ENCODE measurements around the gene CFAP52.
A peak's percentile ranks its signal among the peaks of the same experiment; 100 is the strongest.

The CFAP52 gene

GRCh38 chr17:9646546-9646885, 70.1 kb downstream of the CFAP52 start:
- no peaks in the 10 kb centered on the region for H3K9me3 ChIP-seq (ENCODE audit: control insufficient read depth, insufficient read depth, low read depth, low read length)
- ChIA-PET CTCF (interaction anchor here (0.8 to 2.3 kb wide), 4 partner anchors 29 to 99 kb away, joined by 3 to 17 read pairs (median 3); partner anchors contain the start of gene CFAP52), POLR2A (interaction anchor here (2.0 kb wide), 1 partner anchor 71 kb away, joined by 14 read pairs; the partner anchor contains the start of gene STX8)
- H3K4me1 ChIP-seq (ENCODE audit: control insufficient read depth, insufficient read depth, low read length): peaks cover 11% of the 10 kb centered on the region
- H3K36me3 ChIP-seq (ENCODE audit: control insufficient read depth in 2 of 2, insufficient read depth in 1 of 2, low read length in 2 of 2): no peaks in the 10 kb centered on the region; a peak in 1 of 3 replicates
- TF ChIP-seq ZNF600 (tag by site-specific recombination; IDR thresholded peaks at IDR 0.05) (0 out of 2 replicates have a peak, but pooled peaks have one; percentile 9), ZNF585B (tag by site-specific recombination; IDR thresholded peaks at IDR 0.05) (no peak), SCRT2 (tag by site-specific recombination; IDR thresholded peaks at IDR 0.05) (peak; percentile 6; the same call in 1 of the 2 replicates), BCL11A (tag by site-specific recombination; IDR thresholded peaks at IDR 0.05; ENCODE audit: low read depth) (no peak), ZBTB17 (tag by site-specific recombination; IDR thresholded peaks at IDR 0.05) (peak; percentile 2; the same call in 1 of the 2 replicates), ZBTB49 (tag by site-specific recombination; IDR thresholded peaks at IDR 0.05; ENCODE audit: low read depth) (no peak), TCF7L2 (IDR thresholded peaks at IDR 0.05; ENCODE audit: borderline replicate concordance, low read depth, low read length) (no peak), ZNF776 (tag by site-specific recombination; IDR thresholded peaks at IDR 0.05; ENCODE audit: borderline replicate concordance) (no peak)
- peak overlapping the region; percentile 70 for H3K4me3 ChIP-seq (ENCODE audit: low read depth, low read length)
- H3K27ac ChIP-seq (ENCODE audit: extremely low read depth, low read depth, low read length): peak overlapping the region; percentile 85; the same call in 1 of the 2 replicates

DNA sequence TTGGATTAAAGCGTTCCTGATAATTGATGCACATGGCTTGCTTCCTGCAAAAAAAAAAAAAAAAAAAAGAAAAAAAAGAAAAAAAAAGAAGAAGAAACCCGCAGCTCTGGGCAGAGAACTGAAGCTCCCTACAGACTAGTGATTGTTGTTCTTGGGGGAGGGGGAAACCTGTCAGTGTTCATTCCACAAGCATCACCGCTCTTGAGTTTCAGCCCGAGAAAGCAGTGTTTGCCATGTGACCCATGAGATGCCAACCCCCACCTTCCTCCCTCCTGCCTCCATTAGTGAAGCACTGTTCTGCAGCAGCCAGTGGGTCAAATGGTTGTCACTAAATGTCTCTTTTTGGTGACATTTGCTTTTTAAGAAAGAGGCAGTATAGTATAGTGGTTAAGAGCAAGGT, 70.6 kb downstream of the CFAP52 start:
- TF ChIP-seq, protein P1, sequence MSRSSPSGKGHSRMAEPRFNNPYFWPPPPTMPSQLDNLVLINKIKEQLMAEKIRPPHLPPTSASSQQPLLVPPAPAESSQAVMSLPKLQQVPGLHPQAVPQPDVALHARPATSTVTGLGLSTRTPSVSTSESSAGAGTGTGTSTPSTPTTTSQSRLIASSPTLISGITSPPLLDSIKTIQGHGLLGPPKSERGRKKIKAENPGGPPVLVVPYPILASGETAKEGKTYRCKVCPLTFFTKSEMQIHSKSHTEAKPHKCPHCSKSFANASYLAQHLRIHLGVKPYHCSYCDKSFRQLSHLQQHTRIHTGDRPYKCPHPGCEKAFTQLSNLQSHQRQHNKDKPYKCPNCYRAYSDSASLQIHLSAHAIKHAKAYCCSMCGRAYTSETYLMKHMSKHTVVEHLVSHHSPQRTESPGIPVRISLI (tag by site-specific recombination; IDR thresholded peaks at IDR 0.05): 0 out of 2 replicates have a peak, but pooled peaks have one; percentile 43
- TF ChIP-seq CTCF (tag by site-specific recombination; IDR thresholded peaks at IDR 0.05): no peak
- Histone ChIP-seq H3K4me3 (ENCODE audit: low read depth, low read length) (no peak overlapping the region), H3K36me3 (ENCODE audit: control insufficient read depth in 2 of 2, insufficient read depth in 1 of 2, low read length in 2 of 2) (no peaks in the 10 kb centered on the region; a peak in 1 of 3 replicates), H3K9me3 (ENCODE audit: control insufficient read depth, insufficient read depth, low read depth, low read length) (no peaks in the 10 kb centered on the region), H3K27ac (ENCODE audit: extremely low read depth, low read depth, low read length) (no peak overlapping the region), H3K4me1 (ENCODE audit: control insufficient read depth, insufficient read depth, low read length) (peaks cover 11% of the 10 kb centered on the region)
- POLR2A ChIA-PET: interaction anchor here (2.0 kb wide), 1 partner anchor 72 kb away, joined by 14 read pairs; the partner anchor contains the start of gene STX8
- CTCF ChIA-PET: interaction anchor here (2.3 kb wide), 1 partner anchor 70 kb away, joined by 17 read pairs; the partner anchor contains the start of gene CFAP52

- H3K9me3 ChIP-seq (ENCODE audit: control insufficient read depth, insufficient read depth, low read depth, low read length): no peaks in the 10 kb centered on the region
- POLR2A ChIA-PET: interaction anchor here (0.6 to 0.8 kb wide), 3 partner anchors 63 to 466 kb away, joined by 3 read pairs; partner anchors contain the start of gene STX8
- no peak overlapping the region for H3K27ac ChIP-seq (ENCODE audit: extremely low read depth, low read depth, low read length)
- H3K4me1 ChIP-seq (ENCODE audit: control insufficient read depth, insufficient read depth, low read length): peaks cover 11% of the 10 kb centered on the region
- peak; percentile 94 for TF ChIP-seq ZNF596 (tag by site-specific recombination; IDR thresholded peaks at IDR 0.05)
- 0 out of 2 replicates have a peak, but pooled peaks have one; percentile 54 for TF ChIP-seq ZBTB20 (tag by site-specific recombination; IDR thresholded peaks at IDR 0.05)
- TF ChIP-seq ZNF558 (tag by site-specific recombination; IDR thresholded peaks at IDR 0.05): no peak
- no peak for TF ChIP-seq ZNF121 (tag by site-specific recombination; IDR thresholded peaks at IDR 0.05)
- peak; percentile 91 for TF ChIP-seq ZNF366 (tag by site-specific recombination; conservative IDR thresholded peaks at IDR 0.05)
- peak; percentile 97 for TF ChIP-seq PRDM1 (tag by site-specific recombination; IDR thresholded peaks at IDR 0.05)
- H3K4me3 ChIP-seq (ENCODE audit: low read depth, low read length): no peak overlapping the region
- H3K36me3 ChIP-seq (ENCODE audit: control insufficient read depth in 2 of 2, insufficient read depth in 1 of 2, low read length in 2 of 2): no peaks in the 10 kb centered on the region; a peak in 1 of 3 replicates
- CTCF ChIA-PET: interaction anchor here (0.6 to 1.5 kb wide), 7 partner anchors 9 to 356 kb away, joined by 3 to 6 read pairs (median 3); no protein-coding TSS in a partner anchor
Observed at GRCh38 chr17:9648521-9649110, 72.2 kb downstream of the CFAP52 start.

Measured in HEK293 (cell line).